ENCODE results near the gene KCNN3. TPM values are rescaled to one million over a fixed set of nuclear protein-coding genes. Genes with fewer than 3 reads are reported as not detected.
A peak's percentile ranks its signal among the peaks of the same experiment; 100 is the strongest.

The KCNN3 gene
- total RNA-seq, 1 donor from 2014 or later, result under 0.01 TPM

DNA sequence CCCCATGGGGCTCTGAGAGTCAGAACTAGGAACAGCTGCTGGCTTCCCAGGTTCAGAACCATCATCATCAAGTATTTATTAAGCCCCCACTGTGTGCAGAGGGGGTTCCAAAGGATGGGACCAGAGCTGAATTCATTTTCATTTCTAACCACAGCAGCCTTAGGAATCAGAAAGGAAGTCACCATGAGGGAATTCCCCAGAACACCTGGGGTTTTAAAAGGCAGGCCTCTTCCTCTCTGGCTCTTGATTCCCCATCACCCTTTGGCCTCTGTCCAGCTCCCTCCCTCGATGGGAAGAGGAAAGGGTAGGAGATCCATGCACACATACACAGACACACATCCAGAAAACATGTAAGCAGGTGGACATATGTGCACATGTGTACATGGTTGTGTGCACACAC, 1.3 kb upstream of the KCNN3 start:
- no peak overlapping the region for H3K4me3 ChIP-seq (ENCODE audit: low read depth, low read length)
- TF ChIP-seq, protein P1, sequence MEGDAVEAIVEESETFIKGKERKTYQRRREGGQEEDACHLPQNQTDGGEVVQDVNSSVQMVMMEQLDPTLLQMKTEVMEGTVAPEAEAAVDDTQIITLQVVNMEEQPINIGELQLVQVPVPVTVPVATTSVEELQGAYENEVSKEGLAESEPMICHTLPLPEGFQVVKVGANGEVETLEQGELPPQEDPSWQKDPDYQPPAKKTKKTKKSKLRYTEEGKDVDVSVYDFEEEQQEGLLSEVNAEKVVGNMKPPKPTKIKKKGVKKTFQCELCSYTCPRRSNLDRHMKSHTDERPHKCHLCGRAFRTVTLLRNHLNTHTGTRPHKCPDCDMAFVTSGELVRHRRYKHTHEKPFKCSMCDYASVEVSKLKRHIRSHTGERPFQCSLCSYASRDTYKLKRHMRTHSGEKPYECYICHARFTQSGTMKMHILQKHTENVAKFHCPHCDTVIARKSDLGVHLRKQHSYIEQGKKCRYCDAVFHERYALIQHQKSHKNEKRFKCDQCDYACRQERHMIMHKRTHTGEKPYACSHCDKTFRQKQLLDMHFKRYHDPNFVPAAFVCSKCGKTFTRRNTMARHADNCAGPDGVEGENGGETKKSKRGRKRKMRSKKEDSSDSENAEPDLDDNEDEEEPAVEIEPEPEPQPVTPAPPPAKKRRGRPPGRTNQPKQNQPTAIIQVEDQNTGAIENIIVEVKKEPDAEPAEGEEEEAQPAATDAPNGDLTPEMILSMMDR (conservative IDR thresholded peaks at IDR 0.05; ENCODE audit: low read depth, low read length), result no peak
- no peak for DNase-seq (ENCODE audit: low read depth)

DNA sequence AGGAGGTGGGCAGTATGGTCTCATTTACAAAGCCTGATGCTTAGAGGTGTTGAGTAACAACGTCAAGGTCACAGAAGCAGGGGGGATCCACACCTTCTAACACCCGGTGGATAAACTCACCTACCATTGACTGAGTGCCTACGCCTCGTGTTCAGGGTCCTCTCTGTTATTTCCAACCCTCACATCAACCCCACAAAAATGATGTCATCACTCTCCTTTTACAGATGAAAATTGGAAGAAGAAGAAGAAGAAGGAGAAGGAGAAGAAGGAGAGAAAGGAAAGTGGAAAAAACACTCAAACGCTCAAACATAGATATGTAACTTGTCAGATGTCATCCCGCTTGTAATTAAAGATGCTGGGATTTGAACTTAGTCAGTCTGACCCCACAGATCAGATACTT, 653 bp upstream of the KCNN3 start:
- no peak for DNase-seq (ENCODE audit: low read depth)
- no peak overlapping the region for H3K4me3 ChIP-seq (ENCODE audit: low read depth, low read length)
- TF ChIP-seq, protein P1 (conservative IDR thresholded peaks at IDR 0.05; ENCODE audit: low read depth, low read length), result no peak

DNA sequence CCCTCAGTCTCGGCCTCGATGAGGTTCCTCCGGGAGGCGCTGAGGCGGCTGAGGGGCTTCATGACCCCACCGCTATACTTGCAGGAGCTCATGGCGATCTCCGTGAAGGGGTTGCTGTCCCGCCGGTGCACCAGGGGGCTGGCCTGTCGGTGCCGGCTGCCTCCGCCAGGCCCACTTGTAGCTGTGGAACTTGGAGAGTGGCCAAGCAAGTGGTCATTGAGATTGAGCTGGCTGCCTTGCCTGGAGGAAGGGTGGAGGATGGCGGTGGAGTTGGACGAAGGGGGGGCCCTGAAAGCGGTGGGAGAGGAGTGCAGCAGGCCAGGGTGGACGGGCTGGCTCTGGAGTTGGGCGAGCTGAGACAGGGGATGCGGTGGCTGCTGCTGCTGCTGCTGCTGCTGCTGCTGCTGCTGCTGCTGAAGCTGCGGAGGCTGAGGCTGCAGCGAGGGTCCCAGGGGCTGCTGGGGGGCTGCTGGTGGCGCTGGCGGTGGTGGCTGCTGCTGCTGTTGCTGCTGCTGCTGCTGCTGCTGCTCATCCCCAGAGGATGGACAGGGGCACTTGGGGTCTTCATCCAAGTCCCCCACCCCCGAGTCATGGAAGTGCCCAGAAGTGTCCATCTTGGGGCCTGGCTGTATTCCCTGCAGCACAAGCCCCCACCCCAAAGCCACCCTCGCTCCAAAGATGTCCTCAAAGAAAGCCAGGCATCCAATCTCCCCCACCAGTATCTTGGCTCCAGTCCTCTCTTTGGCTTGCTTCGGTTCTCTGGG, 548 bp downstream of the KCNN3 start:
- peak overlapping the region; percentile 31 for H3K4me3 ChIP-seq (ENCODE audit: low read depth, low read length)
- no peak for DNase-seq (ENCODE audit: low read depth)
- TF ChIP-seq, protein P1 (conservative IDR thresholded peaks at IDR 0.05; ENCODE audit: low read depth, low read length), result no peak

DNA sequence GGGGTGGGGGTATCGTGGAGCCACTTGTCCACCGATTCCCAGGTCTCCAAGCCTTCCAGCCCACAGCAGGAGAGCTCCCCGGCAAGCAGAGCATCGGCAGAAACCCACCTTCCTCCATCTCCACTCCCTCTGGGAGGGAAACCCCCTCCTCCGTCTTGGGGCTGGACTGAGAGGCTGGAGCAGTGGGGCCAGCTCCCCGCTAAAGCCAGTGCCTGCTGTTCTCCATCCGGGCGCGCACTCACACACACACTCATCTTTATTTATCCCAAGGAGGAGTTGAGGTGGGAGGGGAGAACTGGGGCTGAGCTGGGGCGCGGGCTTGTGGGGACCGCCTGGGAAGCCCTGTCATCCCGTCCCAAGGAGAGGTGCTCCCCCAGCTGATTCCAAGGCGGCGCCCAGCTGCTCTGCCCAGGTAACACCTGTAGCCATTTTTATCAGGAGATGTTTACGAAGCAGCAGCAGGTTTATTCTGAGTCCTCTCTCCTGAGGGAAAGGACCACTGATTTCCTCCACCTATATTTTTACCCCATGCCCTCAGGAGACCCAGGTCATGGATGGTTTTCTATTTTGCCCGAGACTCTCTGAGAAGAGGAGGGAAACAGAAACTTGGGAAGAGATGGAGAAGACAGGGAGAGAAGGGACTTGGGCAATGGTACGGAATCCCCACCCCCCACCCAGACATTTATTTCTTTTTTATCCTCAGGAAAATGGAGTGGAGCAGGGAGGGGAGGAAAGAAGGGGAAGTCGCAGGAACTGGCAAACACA, 2.1 kb downstream of the KCNN3 start:
- no peak overlapping the region for H3K4me3 ChIP-seq (ENCODE audit: low read depth, low read length)
- no peak for DNase-seq (ENCODE audit: low read depth)
- TF ChIP-seq, protein P1 (conservative IDR thresholded peaks at IDR 0.05; ENCODE audit: low read depth, low read length), result no peak

DNA sequence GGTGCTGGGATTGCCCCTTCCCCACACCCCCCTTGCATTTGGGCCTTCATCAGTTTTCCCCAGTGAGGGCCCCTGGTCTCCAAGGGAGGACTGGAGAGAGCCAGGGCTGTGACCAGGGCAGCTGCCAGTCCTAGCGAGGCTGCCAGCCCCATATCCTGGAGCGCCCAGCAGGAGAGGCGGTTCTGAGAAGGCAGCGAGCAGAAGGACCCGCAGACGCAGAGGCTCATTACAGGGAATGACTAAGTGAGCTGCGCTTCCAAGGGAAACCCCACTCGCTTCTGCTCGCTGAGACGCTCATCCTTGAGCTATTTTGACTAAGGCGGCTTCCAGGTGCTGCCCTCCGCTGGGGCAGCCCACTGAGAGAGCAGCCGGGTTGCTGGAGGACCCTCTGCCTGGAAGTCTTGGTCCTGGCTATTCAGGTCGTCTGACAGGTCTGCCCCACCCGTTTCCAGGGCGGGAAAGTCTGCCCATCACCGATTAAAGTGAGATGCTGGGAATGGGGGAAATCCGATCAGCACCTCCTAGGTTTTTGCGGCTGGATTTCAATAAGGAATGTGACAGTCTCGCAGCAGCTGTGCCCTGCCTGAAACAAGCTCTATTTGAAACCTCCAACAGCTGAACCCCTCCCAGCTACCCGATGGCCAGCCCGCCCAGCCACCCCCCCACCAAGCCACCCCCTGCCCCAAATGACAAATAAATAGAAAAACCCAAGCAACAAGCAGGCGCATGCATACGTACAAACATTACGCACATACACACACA, 2.8 kb downstream of the KCNN3 start:
- H3K4me3 ChIP-seq (ENCODE audit: low read depth, low read length), result no peak overlapping the region
- DNase-seq (ENCODE audit: low read depth), result peak; percentile 40
- TF ChIP-seq, protein P1 (conservative IDR thresholded peaks at IDR 0.05; ENCODE audit: low read depth, low read length), result peak; percentile 6

DNA sequence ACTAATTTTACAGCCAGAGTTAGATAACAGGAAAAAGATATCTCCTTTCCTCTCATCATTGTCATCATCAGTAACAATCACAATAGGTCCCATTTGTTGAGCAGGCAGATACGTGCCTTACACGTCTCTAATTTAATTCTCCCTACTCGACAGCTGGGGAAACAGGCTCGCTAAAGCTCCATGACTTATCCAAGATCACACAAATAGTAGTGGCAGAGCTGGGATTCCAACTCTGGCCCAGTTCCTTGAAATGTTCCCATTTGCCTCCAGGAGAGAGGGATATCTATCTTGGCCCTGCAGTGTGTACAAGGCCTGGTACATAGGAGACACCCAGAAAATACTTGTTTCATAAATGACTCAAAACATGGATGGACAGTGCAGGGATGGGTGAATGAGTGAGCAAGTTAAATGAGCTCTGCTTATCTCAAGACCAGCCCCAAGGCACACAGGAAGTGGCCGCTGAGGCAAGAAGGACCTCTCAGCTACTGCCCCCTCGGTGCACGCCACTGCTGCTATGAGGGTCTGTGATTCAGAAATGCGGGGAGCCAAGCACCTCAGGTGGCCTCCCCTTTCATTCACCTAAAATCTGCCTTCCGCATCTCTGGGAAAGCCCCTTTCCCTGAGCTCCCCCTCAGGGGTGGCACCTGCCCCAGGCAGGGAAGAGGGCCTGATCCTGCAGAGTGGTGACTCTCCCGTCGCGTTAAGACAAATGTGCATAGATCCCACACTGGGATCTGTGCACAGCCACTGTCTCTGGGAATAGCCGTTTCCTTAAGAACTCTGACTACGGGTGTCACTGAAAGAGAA, 3.6 kb downstream of the KCNN3 start:
- H3K4me3 ChIP-seq (ENCODE audit: low read depth, low read length), result no peak overlapping the region
- DNase-seq (ENCODE audit: low read depth), result no peak
- TF ChIP-seq, protein P1 (conservative IDR thresholded peaks at IDR 0.05; ENCODE audit: low read depth, low read length), result no peak
